NCI-H2107 treated with DMSO at 0.1 percent for 48 hours (cell line): ENCODE results near the gene BRD9.

Experiments used
- DNase-seq: peaks from one replicate; lab custom pipeline; 2025; ENCODE audit not compliant: unreplicated experiment; lab: John Stamatoyannopoulos, UW

BRD9 gene

GRCh38 chr5:819078-819477 is 73.5 kb downstream of the BRD9 start:
- DNase-seq = no peak

- no peak for DNase-seq
Observed at GRCh38 chr5:816176-816575, 76.4 kb downstream of the BRD9 start.

GRCh38 chr5:815449-815848 is 77.2 kb downstream of the BRD9 start:
- no peak for DNase-seq
